ENCODE data around the gene ZNF197.
"Not testable (repeated sequence)": the region's sequence is repeated elsewhere in the genome, so short reads cannot be mapped to it uniquely, and the experiment has no call there.

ZNF197 gene

GRCh38 chr3:44661189-44661588 lies 36.4 kb downstream of the ZNF197 start:
- DNase-seq (ENCODE audit: low read depth in 2 of 2): no peak

- no peak for DNase-seq (ENCODE audit: low read depth in 2 of 2)
Observed at GRCh38 chr3:44665173-44665572, 40.3 kb downstream of the ZNF197 start.

- DNase-seq (ENCODE audit: low read depth in 2 of 2): no peak
Observed at GRCh38 chr3:44666346-44666745, 41.5 kb downstream of the ZNF197 start.

GRCh38 chr3:44669760-44670159 lies 44.9 kb downstream of the ZNF197 start:
- DNase-seq (ENCODE audit: low read depth in 2 of 2): no peak

- not testable (repeated sequence) for DNase-seq (ENCODE audit: low read depth in 2 of 2)
Observed at GRCh38 chr3:44673466-44673865, 48.6 kb downstream of the ZNF197 start.

- DNase-seq (ENCODE audit: low read depth in 2 of 2): no peak
Observed at GRCh38 chr3:44674211-44674610, 49.4 kb downstream of the ZNF197 start.

- DNase-seq (ENCODE audit: low read depth in 2 of 2): no peak
Observed at GRCh38 chr3:44678480-44679116, 53.8 kb downstream of the ZNF197 start.

- DNase-seq (ENCODE audit: low read depth in 2 of 2): no peak
Observed at GRCh38 chr3:44680921-44681455, 56.2 kb downstream of the ZNF197 start.

GRCh38 chr3:44682182-44682896 lies 57.5 kb downstream of the ZNF197 start:
- peak in 1 of 2 experiments; percentile 4 for DNase-seq (ENCODE audit: low read depth in 2 of 2)

GRCh38 chr3:44685128-44685800 lies 60.4 kb downstream of the ZNF197 start:
- DNase-seq (ENCODE audit: low read depth in 2 of 2): peak; percentile 51 to 61

- DNase-seq (ENCODE audit: low read depth in 2 of 2): no peak
Observed at GRCh38 chr3:44687898-44688297, 63.1 kb downstream of the ZNF197 start.
